ENCODE measurements around the gene IMPA2. TPM values are rescaled to one million over a fixed set of nuclear protein-coding genes. Genes with fewer than 3 reads are reported as not detected.

IMPA2 gene
- total and polyA plus RNA-seq, 2 of the 8 experiments (the other 6 are each of a cell fraction or from before 2014, with no cell fraction given): 102 to 140 TPM

DNA sequence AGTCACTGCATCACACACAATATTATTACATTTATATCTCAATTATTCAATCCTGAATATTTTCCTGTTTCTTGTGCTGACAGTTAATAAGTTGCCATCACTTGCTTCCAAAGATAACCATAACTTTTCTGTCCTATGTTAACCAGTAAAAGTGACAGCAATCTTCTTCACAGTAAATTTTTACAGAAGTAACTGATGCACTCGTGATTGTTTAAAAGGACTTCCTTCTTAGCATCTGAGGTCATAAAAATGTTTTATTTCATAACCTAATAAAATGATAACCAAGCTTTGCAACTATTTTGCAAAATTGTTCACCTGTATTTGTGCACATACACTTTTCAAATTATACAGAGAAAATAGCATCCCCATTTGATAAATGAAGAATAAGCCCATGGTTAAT, 91.7 kb downstream of the IMPA2 start:
- Histone ChIP-seq H3K4me3 (ENCODE audit: extremely low read depth in 1 of 4, insufficient read depth in 2 of 4, low read depth in 3 of 4, low read length in 4 of 4) (no peak overlapping the region), H3K9me3 (ENCODE audit: insufficient read depth in 2 of 2, low read depth in 1 of 2, low read length in 1 of 2) (peaks cover 0 to 3% of the 10 kb centered on the region in 2 experiments; a peak in 1 of 4 replicates), H2BK12ac (ENCODE audit: low read depth, low read length) (no peak overlapping the region), H3K56ac (replicated peaks; ENCODE audit: insufficient read length, low read depth, low read length) (no peak overlapping the region), H3K4me1 (replicated peaks in 1 of 4; ENCODE audit: control insufficient read depth in 3 of 4, insufficient read depth in 4 of 4, low read length in 3 of 4) (no peaks in the 10 kb centered on the region; a peak in 1 of 7 replicates), H3K14ac (ENCODE audit: insufficient read length) (no peak overlapping the region), H3K79me1 (ENCODE audit: low read depth, low read length) (no peaks in the 10 kb centered on the region), H3K23me2 (ENCODE audit: low read depth, low read length) (no peaks in the 10 kb centered on the region), H2BK20ac (ENCODE audit: low read length) (no peak overlapping the region), H3K18ac (ENCODE audit: extremely low read depth, low read length) (no peak overlapping the region), H3K79me2 (ENCODE audit: control insufficient read depth in 1 of 2, insufficient read depth in 2 of 2, low read length in 2 of 2) (no peaks in the 10 kb centered on the region), H3K36me3 (ENCODE audit: control insufficient read depth in 2 of 4, insufficient read depth in 4 of 4, low read length in 3 of 4) (no peaks in the 10 kb centered on the region), H4K5ac (ENCODE audit: insufficient read length, low read depth, low read length) (no peak overlapping the region), H3K27me3 (replicated peaks in 1 of 4; ENCODE audit: control insufficient read depth in 3 of 4, extremely low read depth in 1 of 4, insufficient read depth in 3 of 4, low read length in 3 of 4) (no peaks in the 10 kb centered on the region), H2BK5ac (ENCODE audit: low read depth, low read length) (no peak overlapping the region), H4K8ac (ENCODE audit: extremely low read depth, insufficient read depth, low read length) (no peak overlapping the region), H3K4ac (replicated peaks; ENCODE audit: insufficient read length, low read depth, low read length) (no peak overlapping the region), H2AK5ac (ENCODE audit: low read depth, low read length) (no peak overlapping the region), H4K91ac (replicated peaks; ENCODE audit: insufficient read length, low read length) (no peak overlapping the region), H2AFZ (ENCODE audit: low read length) (no peak overlapping the region), H3K4me2 (ENCODE audit: insufficient read depth in 1 of 2, low read depth in 2 of 2, low read length in 2 of 2) (no peak overlapping the region), H3K9ac (replicated peaks in 1 of 4; ENCODE audit: extremely low read depth in 1 of 4, low read depth in 3 of 4, low read length in 3 of 4) (no peak overlapping the region), H4K20me1 (replicated peaks in 1 of 2; ENCODE audit: control insufficient read depth in 1 of 2, insufficient read depth in 2 of 2, low read length in 2 of 2) (no peaks in the 10 kb centered on the region), H2BK120ac (replicated peaks; ENCODE audit: low read depth, low read length) (no peak overlapping the region), H3K23ac (ENCODE audit: insufficient read length) (no peak overlapping the region), H3K27ac (ENCODE audit: low read depth, low read length) (no peak overlapping the region), H2BK15ac (ENCODE audit: low read length) (no peak overlapping the region)
- DNase-seq (ENCODE audit: low read depth in 1 of 2, low spot score in 2 of 2) (no peak), FAIRE-seq (no peak)
- POLR2A ChIA-PET (ENCODE audit: partially characterized antibody): no interaction called here
- CTCF ChIA-PET (ENCODE audit: partially characterized antibody): no interaction called here
- 85% methylated on average over 1 of the region's 1 CpG; no CpG with 5 or more reads in 1 of the 2 experiments for WGBS, 2 experiments (ENCODE audit: extremely low coverage in 1 of 2, insufficient coverage in 1 of 2, insufficient read length in 1 of 2, insufficient replicate concordance in 2 of 2, low coverage in 1 of 2, low lambda C conversion rate in 2 of 2, missing lambda C conversion rate in 1 of 2)
- no peak for TF ChIP-seq HDAC2 (IDR thresholded peaks at IDR 0.05; ENCODE audit: borderline replicate concordance in 1 of 2, low read depth in 2 of 2, low read length in 2 of 2)
- TF ChIP-seq, protein P1, sequence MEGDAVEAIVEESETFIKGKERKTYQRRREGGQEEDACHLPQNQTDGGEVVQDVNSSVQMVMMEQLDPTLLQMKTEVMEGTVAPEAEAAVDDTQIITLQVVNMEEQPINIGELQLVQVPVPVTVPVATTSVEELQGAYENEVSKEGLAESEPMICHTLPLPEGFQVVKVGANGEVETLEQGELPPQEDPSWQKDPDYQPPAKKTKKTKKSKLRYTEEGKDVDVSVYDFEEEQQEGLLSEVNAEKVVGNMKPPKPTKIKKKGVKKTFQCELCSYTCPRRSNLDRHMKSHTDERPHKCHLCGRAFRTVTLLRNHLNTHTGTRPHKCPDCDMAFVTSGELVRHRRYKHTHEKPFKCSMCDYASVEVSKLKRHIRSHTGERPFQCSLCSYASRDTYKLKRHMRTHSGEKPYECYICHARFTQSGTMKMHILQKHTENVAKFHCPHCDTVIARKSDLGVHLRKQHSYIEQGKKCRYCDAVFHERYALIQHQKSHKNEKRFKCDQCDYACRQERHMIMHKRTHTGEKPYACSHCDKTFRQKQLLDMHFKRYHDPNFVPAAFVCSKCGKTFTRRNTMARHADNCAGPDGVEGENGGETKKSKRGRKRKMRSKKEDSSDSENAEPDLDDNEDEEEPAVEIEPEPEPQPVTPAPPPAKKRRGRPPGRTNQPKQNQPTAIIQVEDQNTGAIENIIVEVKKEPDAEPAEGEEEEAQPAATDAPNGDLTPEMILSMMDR (IDR thresholded peaks at IDR 0.05; ENCODE audit: control extremely low read depth in 1 of 3, insufficient read depth in 1 of 3, low read depth in 1 of 3, low read length in 3 of 3): no peak

All from H1 (cell line).